NCI-H146 treated with DMSO at 0.1 percent for 48 hours (cell line): ENCODE results near the gene PRADC1.

Experiments
- DNase-seq: peaks from one replicate; lab custom pipeline; 2025; ENCODE audit not compliant: unreplicated experiment; lab: John Stamatoyannopoulos, UW

Gene PRADC1

DNA sequence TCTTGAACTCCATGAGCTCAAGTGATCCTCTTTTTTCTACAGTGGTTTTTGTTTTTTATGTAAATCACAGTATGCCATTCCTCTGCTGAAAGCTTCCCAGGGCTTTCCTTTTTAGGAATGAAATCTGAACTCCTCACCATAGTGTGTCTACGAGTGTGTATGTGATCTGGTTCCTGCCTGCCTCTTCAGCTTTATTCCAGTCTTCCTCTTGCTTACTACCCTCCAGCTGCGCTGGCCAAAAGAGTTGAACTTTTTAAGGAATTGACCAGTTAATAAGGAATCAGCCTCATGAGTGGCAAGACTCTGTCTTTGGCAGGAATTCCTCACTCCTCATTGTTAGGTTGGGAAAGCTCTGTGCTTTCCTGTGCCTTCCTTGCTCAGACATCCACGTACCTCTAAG, 5.1 kb upstream of the PRADC1 start:
- DNase-seq, result no peak

DNA sequence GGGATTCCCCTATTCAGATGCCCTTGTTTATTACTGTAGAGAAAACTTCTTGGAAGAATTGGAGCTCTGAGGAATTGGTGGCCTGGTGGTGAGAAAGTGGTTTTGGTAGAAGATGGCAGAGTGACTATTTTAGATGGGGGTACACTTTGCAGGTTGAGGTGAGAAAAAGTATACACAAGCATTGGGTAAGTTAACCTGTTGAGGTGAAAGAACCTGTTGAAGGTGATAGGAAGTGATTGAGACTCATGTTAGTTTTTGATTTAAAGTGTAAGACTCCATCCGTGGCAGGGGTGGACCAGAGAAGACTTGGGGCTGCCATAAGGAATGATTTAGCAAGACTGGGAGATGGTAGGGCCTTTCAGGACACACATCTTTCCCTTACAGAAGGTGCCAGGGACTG, 4.1 kb upstream of the PRADC1 start:
- DNase-seq, result no peak

DNA sequence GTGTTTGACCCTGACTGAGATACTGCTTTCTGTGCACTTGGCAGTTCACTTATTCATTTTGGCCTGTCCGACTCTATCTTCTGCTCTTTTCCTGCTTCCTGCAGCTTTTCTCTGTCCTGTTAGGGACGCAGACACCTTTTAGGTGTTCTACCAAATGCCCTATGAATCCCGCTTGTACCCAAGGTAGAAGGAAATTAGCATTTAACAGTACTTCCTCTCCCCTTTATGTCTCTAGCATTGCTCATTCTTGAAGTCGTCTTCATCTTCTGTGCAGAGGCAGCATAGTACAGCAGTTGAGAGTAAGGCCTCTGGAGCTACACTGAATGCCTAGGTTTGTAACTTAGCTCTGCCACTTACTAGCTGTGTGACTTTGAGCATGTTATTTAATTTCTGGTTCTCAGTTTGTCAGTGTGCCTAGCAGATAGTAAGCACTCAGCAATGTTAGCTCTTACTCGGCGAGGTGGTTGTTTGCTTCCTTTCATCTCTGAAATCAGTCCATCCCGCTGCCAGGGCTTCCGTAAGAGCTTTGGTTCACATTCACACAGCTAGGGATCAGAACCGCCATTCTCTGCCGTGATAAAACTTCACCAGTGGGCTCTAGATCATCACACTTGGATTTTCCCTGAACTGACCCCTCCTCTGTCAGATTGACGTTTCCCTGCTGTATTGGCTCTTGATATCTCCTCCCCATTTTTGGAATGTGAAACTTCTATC, 2.4 kb upstream of the PRADC1 start:
- DNase-seq, result no peak

DNA sequence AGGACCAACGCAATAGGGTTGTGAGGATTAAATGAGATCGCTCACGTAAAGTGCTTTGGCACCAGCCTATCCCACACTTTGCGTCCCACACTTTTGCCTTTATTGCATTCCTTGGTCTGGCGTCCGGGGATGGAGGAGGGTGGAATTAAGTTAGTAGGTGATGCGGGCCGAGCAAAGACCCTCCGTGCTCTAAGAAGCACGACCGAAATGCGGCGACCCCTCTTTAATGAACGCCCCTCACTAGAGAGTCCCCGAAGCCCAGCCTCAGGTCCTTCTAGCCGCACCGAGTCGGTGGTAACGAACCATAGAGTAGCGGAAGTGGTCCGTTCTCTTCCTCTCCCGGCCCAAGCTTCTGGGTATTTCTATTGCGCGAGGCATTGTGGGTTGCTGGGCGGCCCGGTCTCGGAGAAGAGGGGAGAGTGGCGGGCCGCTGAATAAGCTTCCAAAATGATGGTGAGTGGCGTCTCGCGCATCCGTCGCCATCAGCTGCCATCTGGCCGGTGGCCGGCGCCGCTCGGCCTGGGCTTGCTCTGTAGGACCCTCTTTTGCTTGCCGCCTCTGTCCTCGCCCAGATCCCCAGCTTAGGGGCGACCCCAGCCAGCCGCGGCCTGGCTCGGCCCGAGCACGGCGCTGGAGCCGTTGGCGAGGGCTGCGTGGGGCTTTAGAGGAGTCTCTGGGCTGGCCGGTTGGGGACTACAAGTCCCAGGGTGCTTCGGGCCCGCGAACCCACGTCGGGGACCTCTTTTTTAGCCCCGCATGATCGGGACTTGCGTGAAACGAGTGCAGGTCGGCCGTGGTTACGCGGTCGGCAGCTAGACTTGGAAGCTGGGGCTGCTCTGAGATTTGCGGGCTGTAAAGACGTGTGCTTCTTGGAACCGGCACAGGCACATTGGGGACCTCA, 1.1 kb upstream of the PRADC1 start, which contains the start of gene CCT7:
TSS of gene CCT7 (plus strand) at position 377 of the 901 bp plus-strand sequence. CDS start at position 448, 71 bp downstream.
- DNase-seq, result peak; percentile 85

DNA sequence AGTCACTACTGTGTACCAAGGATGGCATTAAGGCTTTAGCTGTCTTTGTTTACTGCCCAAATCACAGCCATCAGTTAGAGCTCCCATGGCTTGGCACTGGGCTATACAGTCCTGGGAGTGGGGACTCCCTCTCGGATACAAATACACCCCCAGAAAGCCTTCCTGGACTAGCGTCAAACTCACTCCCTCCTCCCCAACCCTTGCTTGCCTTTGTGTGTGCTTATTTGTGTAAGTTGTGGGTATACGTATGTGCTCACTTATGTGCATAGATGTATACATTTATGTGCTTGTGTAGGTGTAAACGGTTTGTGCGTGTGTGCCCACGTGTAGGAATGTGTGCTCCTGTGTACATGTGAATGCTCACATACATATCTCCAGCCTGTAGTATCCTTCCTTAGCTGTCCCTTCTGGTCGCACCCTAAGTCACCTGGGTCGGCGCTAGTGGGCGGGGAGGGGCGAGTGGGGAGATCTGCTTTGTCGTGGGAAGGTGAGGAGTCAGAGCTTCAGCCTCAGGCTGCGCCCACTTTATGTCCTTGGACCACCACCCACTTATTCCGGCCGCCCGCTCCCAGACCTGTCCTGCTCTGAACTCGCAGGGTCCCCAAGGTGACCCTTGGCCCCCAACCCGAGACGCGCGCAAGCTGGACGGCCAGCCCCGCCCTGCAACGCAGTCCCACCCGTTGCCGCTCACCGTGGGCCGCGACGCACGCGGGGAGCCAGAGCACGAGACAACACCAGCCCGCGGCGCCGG, 461 bp downstream of the PRADC1 start:
- DNase-seq, result no peak

DNA sequence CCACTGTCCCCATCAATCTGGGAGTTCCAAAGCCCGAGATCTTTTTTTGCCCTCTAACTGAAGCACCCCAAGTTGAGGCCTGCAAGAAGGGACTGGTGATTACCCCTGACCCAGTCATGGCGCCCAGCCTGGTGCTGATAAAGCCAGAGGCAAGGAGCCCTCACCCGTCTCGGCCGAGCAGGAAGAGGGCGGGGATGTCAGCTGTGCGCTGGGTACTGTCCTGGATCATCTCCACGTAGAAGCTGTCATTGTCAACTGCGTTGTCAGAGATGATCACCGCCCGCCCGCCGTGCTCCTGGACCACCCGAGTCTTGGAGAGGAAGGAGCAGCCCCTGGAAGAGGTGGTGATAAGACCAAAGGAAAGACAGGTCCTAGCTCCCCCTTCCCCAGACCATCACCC, 4.4 kb downstream of the PRADC1 start:
- DNase-seq, result no peak

DNA sequence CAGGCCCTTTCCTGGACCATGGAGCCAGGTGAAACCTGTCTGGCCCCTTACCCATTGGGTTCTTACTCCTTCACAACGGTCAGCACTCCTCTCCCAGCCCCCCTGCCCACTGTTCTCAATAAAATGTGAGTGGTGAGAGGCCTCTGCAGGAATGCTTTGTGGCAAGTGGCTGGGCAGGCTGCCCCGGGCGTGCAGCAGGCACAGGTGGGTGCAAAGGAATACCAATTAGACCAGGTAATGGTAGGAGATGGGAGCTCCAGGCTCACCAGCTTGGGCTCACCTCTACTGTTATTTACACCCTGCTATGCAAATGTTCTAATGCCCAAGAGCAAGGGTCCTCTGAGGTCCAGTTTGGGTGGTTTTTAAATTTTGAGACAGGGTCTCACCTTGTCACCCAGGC, 6.0 kb downstream of the PRADC1 start:
- DNase-seq, result no peak

DNA sequence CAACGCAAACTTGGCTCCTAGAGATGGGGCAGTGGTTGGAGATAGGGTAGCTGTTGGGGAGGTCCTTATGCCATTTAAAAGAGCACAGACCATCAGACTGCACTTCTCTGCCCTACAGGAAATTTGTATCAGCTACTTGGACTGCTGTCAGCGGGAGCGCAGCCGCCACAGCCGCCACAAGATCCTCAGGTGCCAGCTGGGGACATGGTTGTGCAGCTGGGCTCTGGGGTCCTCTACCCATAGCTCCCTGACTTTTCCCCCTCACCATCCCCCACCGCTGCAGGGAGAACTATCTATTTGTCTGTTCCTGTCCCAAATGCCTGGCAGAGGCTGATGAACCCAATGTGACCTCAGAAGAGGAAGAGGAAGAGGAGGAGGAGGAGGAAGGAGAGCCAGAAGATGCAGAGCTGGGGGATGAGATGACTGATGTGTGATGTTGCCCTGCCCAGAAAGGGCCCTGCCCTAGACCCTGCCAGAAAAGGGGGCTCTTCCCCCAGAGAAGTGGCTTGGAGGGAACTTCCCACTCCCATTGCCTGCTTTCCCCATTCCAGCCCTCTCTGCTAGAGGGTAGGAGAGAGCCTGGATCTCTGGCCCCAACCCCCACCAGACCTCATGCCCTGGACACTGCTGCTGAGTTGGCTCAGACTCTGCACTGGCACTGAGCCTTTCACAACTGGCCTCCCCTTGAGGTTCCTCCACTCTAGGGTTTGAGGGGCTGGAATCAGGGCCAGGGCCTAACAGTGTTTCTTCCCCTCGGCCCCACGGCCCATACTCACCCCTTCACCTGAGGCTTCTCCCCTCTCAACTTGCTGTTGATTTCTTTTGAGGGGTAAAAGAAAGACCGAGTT, 7.3 kb downstream of the PRADC1 start:
- DNase-seq, result no peak

DNA sequence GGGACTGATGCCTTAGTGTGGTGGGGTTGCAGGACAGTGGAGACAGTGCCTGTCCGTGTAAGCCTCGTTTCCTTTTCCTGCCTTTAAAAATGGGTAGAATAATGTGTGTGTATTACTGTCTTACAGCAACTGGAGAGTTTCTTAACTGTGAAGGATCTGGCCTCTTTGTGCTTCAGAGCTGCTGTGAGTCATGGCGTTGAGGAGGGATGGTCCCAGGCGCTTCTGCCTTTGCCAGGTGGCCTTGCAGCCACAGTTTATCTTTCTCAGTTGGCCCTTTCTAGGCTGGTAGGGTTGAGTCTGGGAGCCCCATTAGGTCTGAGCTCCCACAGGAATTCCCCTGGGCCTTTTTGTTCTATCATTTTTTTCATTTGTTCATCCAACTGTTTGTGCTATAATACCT, 9.2 kb downstream of the PRADC1 start:
- no peak for DNase-seq

DNA sequence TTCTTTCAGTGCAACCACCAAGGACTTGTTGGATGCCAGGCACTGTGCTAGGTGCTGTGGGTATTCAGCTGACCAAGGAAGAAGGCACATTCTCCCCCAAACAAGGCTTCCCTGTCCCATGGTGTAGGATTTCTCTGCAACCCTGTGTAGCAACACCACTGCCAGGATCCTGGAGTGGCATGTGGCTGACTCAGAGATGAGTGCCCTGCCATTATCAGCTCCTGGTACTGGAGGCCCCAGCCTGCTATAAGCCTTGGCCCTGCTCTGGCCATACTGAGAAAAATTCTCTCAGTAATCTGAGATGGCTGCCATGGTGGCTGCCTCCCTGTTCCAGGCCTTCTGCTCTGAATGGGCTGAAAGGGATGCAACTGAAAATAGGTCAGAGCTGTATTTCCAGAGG, 14.7 kb downstream of the PRADC1 start:
- no peak for DNase-seq

DNA sequence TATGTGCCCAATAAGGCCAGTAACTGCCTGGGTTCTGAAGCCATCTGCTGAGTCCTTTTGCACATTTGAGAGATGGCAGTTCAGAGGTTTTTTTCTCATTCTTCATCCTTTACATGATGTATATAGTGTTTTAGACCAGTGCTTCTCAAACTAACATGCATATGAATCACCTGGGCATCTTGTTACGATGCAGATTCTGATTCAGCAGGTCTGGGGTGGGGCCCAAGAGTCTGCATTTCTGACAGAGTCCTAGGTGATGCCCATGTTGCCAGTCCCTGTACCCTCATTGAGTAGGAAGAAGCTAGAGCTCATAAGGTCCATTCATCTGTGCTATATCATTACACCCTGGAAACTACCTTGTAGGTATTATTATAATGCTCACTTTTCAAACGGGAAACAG, 15.2 kb downstream of the PRADC1 start:
- no peak for DNase-seq

DNA sequence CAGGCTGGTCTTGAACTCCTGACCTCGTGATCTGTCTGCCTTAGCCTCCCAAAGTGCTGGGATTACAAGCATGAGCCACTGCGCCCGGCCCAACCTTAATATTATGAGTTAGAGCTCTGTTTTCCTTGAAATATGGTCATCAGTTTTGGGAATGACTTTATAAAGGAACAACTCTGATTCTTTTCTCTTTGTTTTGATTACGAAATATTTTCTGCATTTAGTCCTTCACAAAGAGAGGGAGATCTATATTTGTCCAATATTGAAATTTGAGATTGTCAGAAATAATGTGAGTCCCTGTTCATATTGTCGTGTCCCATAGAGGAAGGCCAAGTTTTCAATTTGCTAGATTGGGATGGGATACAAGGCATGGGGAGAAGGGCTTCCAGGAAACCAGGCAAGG, 15.9 kb downstream of the PRADC1 start:
- no peak for DNase-seq

DNA sequence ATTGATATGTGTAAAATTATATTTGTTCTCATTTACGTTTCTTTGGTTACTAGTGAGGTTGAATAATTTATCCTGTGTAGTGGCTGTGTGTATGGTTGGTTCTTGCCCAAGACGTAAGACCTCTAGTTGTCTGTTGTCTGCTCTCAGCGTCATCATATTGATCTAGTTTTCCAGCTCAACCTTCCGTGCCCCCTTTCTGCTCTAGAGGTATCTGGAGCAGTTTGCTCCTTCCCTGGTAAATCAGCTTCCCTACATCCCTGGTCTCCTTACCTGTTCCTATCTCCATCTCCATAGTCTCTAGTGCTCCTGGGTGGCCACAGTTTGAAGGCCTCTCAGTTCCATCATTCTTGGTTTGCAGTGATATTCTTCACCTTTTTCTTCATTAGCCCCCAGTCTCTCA, 17.8 kb downstream of the PRADC1 start:
- peak; percentile 6 for DNase-seq

DNA sequence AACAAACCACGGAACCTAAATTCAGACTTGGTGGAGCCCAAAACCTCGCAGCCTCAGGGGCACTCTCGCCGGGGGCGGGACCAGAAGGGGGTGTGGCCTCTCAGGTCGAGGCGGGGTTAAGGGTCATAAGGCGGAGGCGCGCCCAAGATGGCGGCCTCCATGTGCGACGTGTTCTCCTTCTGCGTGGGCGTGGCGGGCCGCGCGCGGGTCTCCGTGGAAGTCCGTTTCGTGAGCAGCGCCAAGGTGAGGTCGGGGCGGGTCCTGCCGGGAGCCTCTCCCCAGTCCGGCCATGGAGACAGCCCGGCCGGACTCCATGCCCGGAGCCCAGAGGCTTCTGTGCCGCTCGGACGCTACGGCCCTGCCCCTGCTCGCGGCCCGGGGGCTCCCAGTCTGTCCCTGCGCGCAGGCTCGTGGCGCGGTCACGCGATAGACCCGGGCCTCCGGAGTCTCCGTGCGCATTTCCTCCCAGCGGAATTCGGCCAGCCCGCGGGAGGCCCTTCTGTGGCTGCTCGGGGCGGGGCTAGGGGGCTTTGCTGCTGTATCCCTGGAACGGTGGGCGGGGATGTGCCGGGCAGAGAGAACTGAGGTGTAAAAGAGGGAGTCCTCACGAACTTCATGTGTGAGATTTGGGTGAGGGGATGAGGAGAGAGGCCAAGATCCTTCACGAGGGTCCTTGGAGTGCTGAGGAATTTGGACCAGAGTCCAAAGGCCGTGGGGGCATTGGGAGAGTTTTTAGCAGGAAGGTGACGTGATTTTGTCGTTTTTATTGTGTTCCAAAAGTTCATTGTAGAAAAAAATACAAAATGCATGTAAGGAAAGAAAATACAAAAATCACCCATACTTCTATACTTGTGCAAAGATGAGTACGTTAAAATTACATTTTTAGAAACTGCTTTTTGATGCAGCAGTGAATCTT, 18.7 kb downstream of the PRADC1 start, which contains the start of gene SMYD5:
TSS of gene SMYD5 (plus strand) at position 126 of the 916 bp plus-strand sequence. CDS start at position 148, 22 bp downstream.
- peak; percentile 62 for DNase-seq

DNA sequence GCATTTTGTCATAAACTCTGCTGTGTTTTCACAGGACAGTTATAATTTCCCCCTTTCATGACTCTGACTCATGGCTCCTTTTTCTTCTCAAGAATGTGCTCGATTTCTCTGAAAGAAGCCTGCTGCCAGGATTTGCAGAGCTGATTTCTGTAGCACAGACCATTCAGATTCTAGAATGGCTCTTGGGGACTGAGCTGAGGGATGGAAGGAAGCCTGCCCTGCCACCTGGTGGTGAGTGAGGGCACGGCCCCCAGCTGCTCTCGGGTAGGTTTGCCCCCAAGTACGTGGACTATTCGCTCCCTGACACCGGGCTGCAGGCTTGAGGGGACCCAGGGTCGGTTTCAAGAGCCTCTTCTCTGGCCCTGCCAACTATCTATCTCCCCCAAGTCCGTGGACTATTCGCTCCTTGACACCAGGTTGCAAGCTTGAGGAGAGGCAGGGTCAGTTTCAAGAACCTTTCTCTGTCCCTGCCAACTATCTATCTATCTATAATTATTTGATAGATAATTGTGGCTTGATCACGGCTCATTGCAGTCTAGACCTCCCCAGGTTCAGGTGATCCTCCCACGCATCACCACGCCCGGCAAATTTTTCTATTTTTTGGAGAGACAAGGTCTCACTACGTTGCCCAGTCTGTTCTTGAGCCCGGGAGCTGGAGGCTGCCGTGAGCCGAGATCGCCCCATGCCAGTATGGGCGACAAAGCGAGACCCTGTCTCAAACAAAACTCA, 20.4 kb downstream of the PRADC1 start:
- peak; percentile 37 for DNase-seq

DNA sequence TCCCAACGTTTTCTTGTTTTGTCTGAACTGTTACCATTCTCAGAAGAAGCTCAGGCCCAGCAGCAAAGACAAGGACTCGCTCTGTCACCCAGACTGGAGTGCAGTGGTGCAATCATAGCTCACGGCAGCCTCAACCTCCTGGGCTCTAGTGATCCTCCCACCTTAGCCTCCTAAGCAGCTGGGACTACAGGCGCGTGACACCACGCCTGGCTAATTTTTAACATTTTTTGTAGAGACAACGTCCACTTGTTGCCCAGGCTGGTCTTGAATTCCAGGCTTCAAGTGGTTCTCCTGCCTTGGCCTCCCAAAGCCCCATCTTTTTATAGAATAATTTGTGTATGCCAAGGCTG, 21.0 kb downstream of the PRADC1 start:
- no peak for DNase-seq

DNA sequence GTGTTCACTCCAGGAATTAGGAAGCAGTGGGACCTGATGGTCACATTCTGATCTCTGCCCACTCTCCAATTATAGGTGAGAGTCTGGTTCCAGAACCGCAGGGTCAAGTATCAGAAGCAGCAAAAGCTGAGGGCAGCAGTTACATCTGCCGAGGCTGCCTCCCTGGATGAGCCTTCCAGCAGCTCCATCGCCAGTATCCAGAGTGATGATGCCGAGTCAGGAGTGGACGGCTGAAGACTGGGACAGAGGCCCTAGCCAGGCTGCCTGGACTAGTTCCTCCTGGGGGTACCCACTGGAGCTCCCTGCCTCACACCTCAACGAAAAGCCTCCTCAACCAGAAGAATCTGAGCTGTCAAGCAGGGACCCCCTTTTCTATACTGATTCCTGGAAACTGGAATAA, 22.3 kb downstream of the PRADC1 start:
- no peak for DNase-seq

DNA sequence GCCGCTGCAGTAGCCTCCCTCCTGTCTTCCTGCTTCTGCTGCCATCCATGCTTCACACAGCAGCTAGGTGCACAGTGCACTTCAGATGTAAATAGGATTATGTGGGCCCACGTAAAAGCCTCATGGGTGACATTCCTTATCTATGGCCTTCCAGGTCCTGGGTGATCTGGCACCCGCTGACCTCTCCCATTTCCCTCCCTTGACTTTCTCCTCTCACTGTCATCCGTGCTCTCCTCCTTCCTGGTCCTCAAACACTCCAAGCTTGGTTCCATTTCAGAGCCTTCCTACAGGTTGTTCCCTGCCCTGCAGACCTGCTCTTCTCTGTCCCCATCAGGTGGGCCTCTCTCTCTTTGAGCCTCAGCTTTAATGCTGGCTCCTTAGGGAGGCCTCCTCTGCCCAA, 23.0 kb downstream of the PRADC1 start:
- no peak for DNase-seq

DNA sequence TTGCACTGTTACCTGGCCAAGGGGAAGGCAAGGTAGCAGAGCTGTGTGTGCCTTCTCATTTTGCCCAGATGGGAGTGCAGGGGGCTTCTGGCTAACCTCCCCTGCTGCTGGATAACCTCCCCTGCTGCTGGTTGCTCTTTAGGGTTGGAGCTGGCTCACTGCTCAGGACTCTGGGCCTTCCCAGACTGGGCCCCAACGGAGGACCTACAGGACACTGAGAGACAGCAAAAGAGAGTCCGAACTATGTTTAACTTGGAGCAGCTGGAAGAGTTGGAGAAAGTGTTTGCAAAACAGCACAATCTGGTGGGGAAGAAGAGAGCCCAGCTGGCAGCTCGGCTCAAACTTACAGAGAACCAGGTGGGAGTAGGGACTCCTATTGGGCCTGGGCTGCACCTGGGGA, 24.8 kb downstream of the PRADC1 start:
- DNase-seq, result no peak
